Esophagus muscularis mucosa (tissue), 4 donors: ENCODE results near the gene SLC8B1. TPM values are rescaled to one million over a fixed set of nuclear protein-coding genes. Genes with fewer than 3 reads are reported as not detected.

Experiments
- DNase-seq: peaks from one replicate; pipeline ENCODE4 v3.0.0-alpha.2; 2017; ENCODE audit errors: extremely low spot score
- H3K27ac ChIP-seq, 4 donors: fragments of 200-600 bp; sonication (generic); replicated peaks in 1 of 4; 1 replicate in 3 of 4; 2 replicates in 1 of 4; pipeline ENCODE4 v1.5.1; 2016 to 2019; ENCODE audit warnings: mild to moderate bottlenecking in 1 of 4
- H3K27me3 ChIP-seq, 4 donors: fragments of 200-600 bp; sonication (generic); one replicate each; pipeline versions ENCODE4 v1.5.1 to v1.6.0; 2016 to 2019
- H3K36me3 ChIP-seq, 4 donors: fragments of 200-600 bp; sonication (generic); one replicate each; pipeline ENCODE4 v1.5.1; 2016 to 2019
- H3K4me1 ChIP-seq, 4 donors: fragments of 200-600 bp; sonication (generic); one replicate each; pipeline ENCODE4 v1.5.1; 2016 to 2019
- H3K4me3 ChIP-seq, 4 donors: fragments of 200-600 bp; sonication (generic); 1 replicate in 2 of 4; 2 replicates in 2 of 4; pipeline ENCODE4 v1.5.1; 2016 to 2019; ENCODE audit warnings: mild to moderate bottlenecking in 4 of 4, moderate library complexity in 1 of 4
- H3K9me3 ChIP-seq, 4 donors: fragments of 200-600 bp; sonication (generic); 1 replicate in 3 of 4; 2 replicates in 1 of 4; pipeline ENCODE4 v1.5.1; 2016 to 2019
- CTCF ChIP-seq, 3 experiments: fragments of 200-600 bp in 2 of 3; fragments of 450-650 bp in 1 of 3; sonication (generic) in 2 of 3; IDR thresholded peaks; one replicate each; pipeline ENCODE4 v1.5.1; 2017 to 2019; ENCODE audit warnings: antibody characterized with exemption in 3 of 3, mild to moderate bottlenecking in 2 of 3, moderate library complexity in 1 of 3
- EP300 ChIP-seq: sonication (generic); formaldehyde crosslinking; IDR thresholded peaks from one replicate; pipeline ENCODE4 v1.6.1; 2017; ENCODE audit warnings: antibody characterized with exemption
- POLR2A ChIP-seq: fragments of 450-650 bp; IDR thresholded peaks from one replicate; pipeline ENCODE4 v1.6.1; 2017; ENCODE audit warnings: antibody characterized with exemption, moderate library complexity, mild to moderate bottlenecking, low read depth
- POLR2AphosphoS5 ChIP-seq, 2 donors: sonication (generic); formaldehyde crosslinking; IDR thresholded peaks; one replicate each; pipeline ENCODE4 v1.6.1; 2017; ENCODE audit warnings: antibody characterized with exemption in 2 of 2
- WGBS: methylation state at CpG from one replicate; pipeline ENCODE4 v1.1.5; 2018; 5-methylcytosine and 5-hydroxymethylcytosine counted together
- intact Hi-C: fragments of 100-400 bp; cut with DNase I; formaldehyde crosslinking; loops from one replicate; pipeline ENCODE4 v1.15.1; 2023
- total RNA-seq, 4 donors: library from RNA; depleted of rRNA; stranded (reverse); fragments of >200 nt; gene quantifications; one replicate each; pipeline versions ENCODE4 v1.1.0 to v1.2.1, GENCODE V29; 2016

The SLC8B1 gene
- total RNA-seq, 4 donors from 2014 or later, result 19.1 to 22.8 (median 19.8) TPM

GRCh38 chr12:113293100-113293499 lies 41.8 kb downstream of the SLC8B1 start:
- Histone ChIP-seq H3K27me3 (no peaks in the 10 kb centered on the region), H3K4me3 (no peak overlapping the region), H3K4me1 (peaks cover 9 to 19% (median 12%) of the 10 kb centered on the region in 4 donors), H3K9me3 (no peaks in the 10 kb centered on the region), H3K36me3 (peaks cover 45 to 100% (median 94%) of the 10 kb centered on the region in 4 donors), H3K27ac (no peak overlapping the region)
- no peak for DNase-seq
- TF ChIP-seq EP300, result no peak
- TF ChIP-seq CTCF (IDR thresholded peaks at IDR 0.05), result no peak
- TF ChIP-seq POLR2A, result no peak
- no peak for TF ChIP-seq POLR2AphosphoS5 (IDR thresholded peaks at IDR 0.05)
- WGBS, result 98% methylated on average over 7 of the region's 10 CpGs
- intact Hi-C loops, result no loop called here

GRCh38 chr12:113292547-113292946 lies 42.4 kb downstream of the SLC8B1 start:
- no peaks in the 10 kb centered on the region for H3K27me3 ChIP-seq
- no peak for DNase-seq
- no peak overlapping the region for H3K27ac ChIP-seq
- peaks cover 5 to 13% (median 7%) of the 10 kb centered on the region in 4 donors for H3K4me1 ChIP-seq
- H3K4me3 ChIP-seq, result no peak overlapping the region
- no peaks in the 10 kb centered on the region for H3K9me3 ChIP-seq
- WGBS, result 91% methylated on average over 7 of the region's 7 CpGs
- intact Hi-C loops, result no loop called here
- TF ChIP-seq POLR2A (no peak), EP300 (no peak), POLR2AphosphoS5 (IDR thresholded peaks at IDR 0.05) (no peak), CTCF (IDR thresholded peaks at IDR 0.05) (no peak)
- H3K36me3 ChIP-seq, result peaks cover 51 to 100% (median 99%) of the 10 kb centered on the region in 4 donors

DNA sequence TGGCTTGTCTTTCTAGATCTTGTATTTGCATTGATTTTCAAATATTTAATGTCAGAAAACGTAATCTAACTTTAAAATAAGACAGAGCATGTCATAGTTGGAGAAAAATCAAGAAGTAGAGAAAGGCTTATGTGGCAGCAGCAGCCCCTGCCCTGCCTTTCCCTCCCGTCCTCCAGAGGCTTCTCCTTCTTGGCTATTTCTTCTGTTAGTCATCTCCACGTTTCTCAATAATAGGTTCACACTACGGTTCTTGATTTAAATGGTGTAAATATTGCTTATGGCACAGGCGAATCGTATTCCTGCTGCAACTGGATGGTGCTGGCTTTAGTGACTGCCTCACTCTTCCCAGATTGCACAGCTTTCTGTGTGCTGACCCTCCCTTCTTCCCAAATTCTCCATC lies 42.8 kb downstream of the SLC8B1 start:
- Histone ChIP-seq H3K27me3 (no peaks in the 10 kb centered on the region), H3K27ac (no peak overlapping the region), H3K4me1 (peaks cover under 1 to 8% (median 2%) of the 10 kb centered on the region in 4 donors), H3K9me3 (no peaks in the 10 kb centered on the region), H3K36me3 (peaks cover 55 to 100% (median 100%) of the 10 kb centered on the region in 4 donors), H3K4me3 (no peak overlapping the region)
- TF ChIP-seq CTCF (IDR thresholded peaks at IDR 0.05), result no peak
- TF ChIP-seq EP300, result no peak
- TF ChIP-seq POLR2A, result no peak
- no peak for TF ChIP-seq POLR2AphosphoS5 (IDR thresholded peaks at IDR 0.05)
- DNase-seq, result no peak
- WGBS, result 70% methylated on average over 6 of the region's 6 CpGs
- intact Hi-C loops, result no loop called here

- H3K36me3 ChIP-seq, result peaks cover 53 to 100% (median 100%) of the 10 kb centered on the region in 4 donors
- intact Hi-C loops, result no loop called here
- no peaks in the 10 kb centered on the region for H3K9me3 ChIP-seq
- H3K4me3 ChIP-seq, result no peak overlapping the region
- H3K27me3 ChIP-seq, result no peaks in the 10 kb centered on the region
- WGBS, result 92% methylated on average over 13 of the region's 17 CpGs
- H3K4me1 ChIP-seq, result peaks cover 0 to 3% (median 0%) of the 10 kb centered on the region in 4 donors
- no peak overlapping the region for H3K27ac ChIP-seq
- DNase-seq, result no peak
- no peak for TF ChIP-seq POLR2A
- TF ChIP-seq POLR2AphosphoS5 (IDR thresholded peaks at IDR 0.05), result no peak
- TF ChIP-seq EP300, result no peak
- no peak for TF ChIP-seq CTCF (IDR thresholded peaks at IDR 0.05)
These were observed 43.3 kb downstream of the SLC8B1 start for GRCh38 chr12:113291586-113291985.

DNA sequence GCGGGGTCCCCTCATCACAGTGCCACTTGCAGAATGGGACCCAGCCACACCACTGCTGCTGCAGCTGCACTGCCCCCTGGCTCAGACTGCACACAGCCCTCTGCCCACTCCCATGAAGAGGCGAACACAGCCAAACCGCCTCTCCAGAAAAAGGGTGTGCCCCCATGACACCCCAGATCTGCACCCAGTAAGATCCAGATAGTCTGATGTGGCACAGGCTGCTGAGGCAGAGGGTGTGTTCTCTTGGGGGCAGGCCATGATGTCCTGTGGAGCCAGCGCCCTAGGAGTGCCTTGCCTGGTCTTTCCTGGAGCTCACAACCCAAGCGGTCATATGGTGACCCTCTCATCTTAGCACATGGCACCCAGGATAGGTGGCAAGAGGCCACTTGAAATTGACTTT lies 44.4 kb downstream of the SLC8B1 start:
- Histone ChIP-seq H3K36me3 (peaks cover 46 to 100% (median 100%) of the 10 kb centered on the region in 4 donors), H3K4me1 (peaks cover 0 to 3% (median 0%) of the 10 kb centered on the region in 4 donors), H3K27me3 (no peaks in the 10 kb centered on the region), H3K4me3 (no peak overlapping the region), H3K27ac (no peak overlapping the region), H3K9me3 (no peaks in the 10 kb centered on the region)
- WGBS, result 100% methylated on average over 1 of the region's 5 CpGs
- TF ChIP-seq EP300, result no peak
- TF ChIP-seq POLR2AphosphoS5 (IDR thresholded peaks at IDR 0.05), result no peak
- TF ChIP-seq CTCF (IDR thresholded peaks at IDR 0.05), result no peak
- TF ChIP-seq POLR2A, result no peak
- intact Hi-C loops, result no loop called here
- no peak for DNase-seq
